K562 (cell line): ENCODE data around the gene SIRT7. TPM values are rescaled to one million over a fixed set of nuclear protein-coding genes. Genes with fewer than 3 reads are reported as not detected.

ENCODE experiments used
- CXXC5 ChIP-seq: fragments of 250-450 bp; sonication (Bioruptor Pico); IDR thresholded peaks from 2 replicates; pipeline ENCODE4 v1.8.0; 2022; ENCODE audit warnings: inconsistent platforms, mild to moderate bottlenecking, moderate library complexity
- ELF1 ChIP-seq: fragments of 200-800 bp; sonication (Bioruptor generic); IDR thresholded peaks from 2 replicates; pipeline ENCODE4 v1.6.1; 2016; ENCODE audit warnings: missing genetic modification characterization, missing compliant biosample characterization
- FOXJ2 ChIP-seq: fragments of 200-800 bp; sonication (Bioruptor generic); IDR thresholded peaks from 2 replicates; pipeline ENCODE4 v1.6.1; 2016; ENCODE audit warnings: missing genetic modification characterization, missing compliant biosample characterization
- HIVEP1 ChIP-seq: fragments of 250-450 bp; sonication (Bioruptor Pico); IDR thresholded peaks from 2 replicates; pipeline ENCODE4 v1.4.0; 2020; ENCODE audit warnings: mild to moderate bottlenecking
- HMG20A ChIP-seq: fragments of 450-650 bp; formaldehyde crosslinking; conservative IDR thresholded peaks from 2 replicates; pipeline ENCODE4 v1.4.0; 2020; ENCODE audit warnings: mild to moderate bottlenecking, mixed read lengths
- L3MBTL2 ChIP-seq: fragments of 450-650 bp; IDR thresholded peaks from 2 replicates; pipeline ENCODE4 v1.6.1; 2016; ENCODE audit warnings: mild to moderate bottlenecking, moderate library complexity
- NCOA6 ChIP-seq: fragments of 450-650 bp; IDR thresholded peaks from 2 replicates; pipeline ENCODE4 v1.6.1; 2017; ENCODE audit warnings: mild to moderate bottlenecking
- NRF1 ChIP-seq, 2 experiments: fragments of 450-650 bp; IDR thresholded peaks in 1 of 2; conservative IDR thresholded peaks in 1 of 2; 2 replicates each; pipeline ENCODE4 v1.6.1; 2014; ENCODE audit warnings: mild to moderate bottlenecking in 2 of 2
- PCBP1 ChIP-seq: fragments of 200-400 bp; formaldehyde crosslinking; IDR thresholded peaks from 2 replicates; pipeline ENCODE4 v1.6.1; 2018; ENCODE audit warnings: mild to moderate bottlenecking, low read depth, low read length; ENCODE audit not compliant: poor library complexity, severe bottlenecking
- PHF8 ChIP-seq: fragments of 200-600 bp; sonication (generic); IDR thresholded peaks from 2 replicates; pipeline ENCODE4 v1.6.1; 2012; ENCODE audit warnings: mixed run types, mild to moderate bottlenecking, inconsistent platforms, low read length, moderate library complexity, borderline replicate concordance
- POLR2G ChIP-seq: fragments of 200-400 bp; formaldehyde crosslinking; IDR thresholded peaks from 2 replicates; pipeline ENCODE4 v1.6.1; 2017; ENCODE audit warnings: low read depth, mild to moderate bottlenecking, antibody characterized with exemption, low read length, moderate library complexity
- POLR3G ChIP-seq: IDR thresholded peaks from 2 replicates; pipeline ENCODE4 v1.6.1; 2011; ENCODE audit not compliant: insufficient read length, insufficient replicate concordance; ENCODE audit errors: extremely low read depth
- PRPF4 ChIP-seq: fragments of 200-400 bp; formaldehyde crosslinking; IDR thresholded peaks from one replicate; pipeline ENCODE4 v1.6.1; 2017; ENCODE audit warnings: low read length, low read depth, mild to moderate bottlenecking; ENCODE audit not compliant: insufficient read depth, poor library complexity, severe bottlenecking
- RCOR1 ChIP-seq, 2 experiments: IDR thresholded peaks; 2 replicates each; pipeline ENCODE4 v1.6.1; 2012; ENCODE audit warnings: low read depth in 2 of 2, low read length in 2 of 2, borderline replicate concordance in 1 of 2, improper control_type of control experiment in 1 of 2
- SIN3A ChIP-seq, 2 experiments: fragments of 150-350 bp in 1 of 2; IDR thresholded peaks; 2 replicates each; pipeline ENCODE4 v1.6.1; 2011 to 2016; ENCODE audit warnings: borderline replicate concordance in 2 of 2, low read depth in 2 of 2, low read length in 2 of 2, mild to moderate bottlenecking in 2 of 2, moderate library complexity in 2 of 2; ENCODE audit not compliant: control insufficient read depth in 1 of 2
- ZNF224 ChIP-seq: sonication (generic); formaldehyde crosslinking; IDR thresholded peaks from 2 replicates; pipeline ENCODE4 v1.8.0; 2022; ENCODE audit warnings: mild to moderate bottlenecking, missing genetic modification reagents
- ZNF263 ChIP-seq: sonication (generic); formaldehyde crosslinking; IDR thresholded peaks from 2 replicates; pipeline ENCODE4 v1.8.0; 2022; ENCODE audit warnings: mild to moderate bottlenecking, missing genetic modification reagents, borderline replicate concordance
- ZNF384 ChIP-seq: IDR thresholded peaks from 2 replicates; pipeline ENCODE4 v1.6.1; 2012; ENCODE audit warnings: low read depth, low read length, improper control_type of control experiment
- ZNF507 ChIP-seq: conservative IDR thresholded peaks from 2 replicates; pipeline ENCODE4 v1.6.1; 2017; ENCODE audit warnings: missing genetic modification characterization, missing compliant biosample characterization
- polyA plus RNA-seq, 8 experiments: library from polyadenylated mRNA; depleted of rRNA in 4 of 8; stranded (reverse) in 5 of 8; unstranded in 3 of 8; fragments of >200 nt; fragmentation: Nextera tagmentation in 2 of 8; fragmentation: Illumina TruSeq in 1 of 8; extraction: Ambion mirVana in 2 of 8; extraction: Trizol in 1 of 8; gene quantifications; 2 replicates each; pipeline versions ENCODE4 v1.2.1 to v1.2.3, GENCODE V29; 2011 to 2014; ENCODE audit warnings: inconsistent platforms in 1 of 8, missing spikeins in 1 of 8
- total RNA-seq, 7 experiments: library from RNA; depleted of rRNA in 6 of 7; stranded (reverse); fragments of >200 nt in 6 of 7; fragmentation: Illumina TruSeq in 2 of 7; extraction: Trizol in 2 of 7; gene quantifications; 2 replicates each; pipeline versions ENCODE4 v1.2.1 to v1.2.3, GENCODE V29; 2011 to 2021; ENCODE audit warnings: low replicate concordance in 1 of 7
- TF ChIP-seq, protein P1 (sequence below), 2 experiments: fragments of 450-650 bp; IDR thresholded peaks; 2 replicates each; pipeline ENCODE4 v1.6.1; 2018; ENCODE audit warnings: mild to moderate bottlenecking in 2 of 2, low read depth in 1 of 2; ENCODE audit not compliant: partially characterized antibody in 2 of 2
- TF ChIP-seq, protein P2 (sequence below): conservative IDR thresholded peaks from 2 replicates; pipeline ENCODE4 v1.6.1; 2011; ENCODE audit warnings: low read depth, mild to moderate bottlenecking, low read length; ENCODE audit not compliant: control insufficient read depth

Gene SIRT7
- total and polyA plus RNA-seq, 9 of the 15 experiments (the other 6 are each of a cell fraction or from before 2014, with no cell fraction given) = 1.6 to 54.8 (median 20.3) TPM

DNA sequence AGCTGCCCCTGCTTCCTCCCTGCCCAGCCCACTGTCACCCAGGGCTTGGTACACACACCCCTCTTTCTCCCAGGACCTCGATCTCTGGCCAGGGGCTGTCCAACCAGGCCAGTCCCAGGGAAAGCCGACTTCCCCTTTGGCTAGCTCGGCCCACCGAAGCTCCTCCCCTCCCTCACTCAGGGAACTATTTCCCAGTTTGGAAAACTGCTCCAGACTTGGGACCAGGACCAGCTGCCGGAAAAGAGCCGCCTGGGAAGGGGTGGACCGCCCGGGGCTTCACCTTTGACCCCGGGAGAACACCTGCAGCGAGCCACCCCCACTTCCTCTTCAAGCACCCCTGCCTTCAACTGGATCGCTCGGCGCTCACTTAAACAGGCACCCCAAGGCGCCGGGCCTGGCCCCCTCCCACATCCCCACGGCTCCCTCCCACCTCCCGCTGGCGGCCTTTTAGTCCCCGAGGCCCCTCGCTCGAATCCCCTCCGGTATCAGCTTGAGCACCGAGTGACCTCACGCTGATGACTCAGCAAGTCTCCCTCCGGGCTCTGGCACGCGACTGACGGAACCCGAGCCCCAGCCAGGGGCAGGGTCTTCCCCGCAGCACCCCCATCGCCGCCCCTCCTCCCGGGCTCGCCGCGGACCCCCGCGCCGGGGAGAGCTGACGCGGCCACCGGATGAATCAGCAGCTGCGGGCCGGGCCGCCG is 8.6 kb upstream of the SIRT7 start (continued):
- TF ChIP-seq POLR3G (no peak), ZNF263 (CRISPR knock-in tag) (peak; percentile 32; the same call in 1 of the 2 replicates), POLR2G (peak; percentile 69; the same call in 1 of the 2 replicates), ZNF507 (no peak), HIVEP1 (no peak), ZNF384 (no peak), ELF1 (peak; percentile 64), NCOA6 (no peak), RCOR1 (IDR thresholded peaks at IDR 0.05; ENCODE audit: borderline replicate concordance in 1 of 2, low read depth in 2 of 2, low read length in 2 of 2) (peak in 1 of 2 experiments; percentile 21; a peak in 1 of 4 replicates), SIN3A (IDR thresholded peaks at IDR 0.05; ENCODE audit: borderline replicate concordance in 2 of 2, control insufficient read depth in 1 of 2, low read depth in 2 of 2, low read length in 2 of 2) (peak; percentile 41 to 69; a peak in 2 of 4 replicates), L3MBTL2 (peak; percentile 41; the same call in 1 of the 2 replicates), FOXJ2 (tag) (no peak), CXXC5 (CRISPR knock-in tag) (peak; percentile 62), PHF8 (peak; percentile 37; the same call in 1 of the 2 replicates), NRF1 (conservative IDR thresholded peaks at IDR 0.05 in 1 of 2, IDR thresholded peaks at IDR 0.05 in 1 of 2) (peak; percentile 20 to 21; a peak in 1 of 4 replicates), PRPF4 (peak; percentile 46), ZNF224 (CRISPR knock-in tag) (no peak), PCBP1 (peak; percentile 51), HMG20A (CRISPR knock-in tag) (no peak)
- TF ChIP-seq, protein P1, sequence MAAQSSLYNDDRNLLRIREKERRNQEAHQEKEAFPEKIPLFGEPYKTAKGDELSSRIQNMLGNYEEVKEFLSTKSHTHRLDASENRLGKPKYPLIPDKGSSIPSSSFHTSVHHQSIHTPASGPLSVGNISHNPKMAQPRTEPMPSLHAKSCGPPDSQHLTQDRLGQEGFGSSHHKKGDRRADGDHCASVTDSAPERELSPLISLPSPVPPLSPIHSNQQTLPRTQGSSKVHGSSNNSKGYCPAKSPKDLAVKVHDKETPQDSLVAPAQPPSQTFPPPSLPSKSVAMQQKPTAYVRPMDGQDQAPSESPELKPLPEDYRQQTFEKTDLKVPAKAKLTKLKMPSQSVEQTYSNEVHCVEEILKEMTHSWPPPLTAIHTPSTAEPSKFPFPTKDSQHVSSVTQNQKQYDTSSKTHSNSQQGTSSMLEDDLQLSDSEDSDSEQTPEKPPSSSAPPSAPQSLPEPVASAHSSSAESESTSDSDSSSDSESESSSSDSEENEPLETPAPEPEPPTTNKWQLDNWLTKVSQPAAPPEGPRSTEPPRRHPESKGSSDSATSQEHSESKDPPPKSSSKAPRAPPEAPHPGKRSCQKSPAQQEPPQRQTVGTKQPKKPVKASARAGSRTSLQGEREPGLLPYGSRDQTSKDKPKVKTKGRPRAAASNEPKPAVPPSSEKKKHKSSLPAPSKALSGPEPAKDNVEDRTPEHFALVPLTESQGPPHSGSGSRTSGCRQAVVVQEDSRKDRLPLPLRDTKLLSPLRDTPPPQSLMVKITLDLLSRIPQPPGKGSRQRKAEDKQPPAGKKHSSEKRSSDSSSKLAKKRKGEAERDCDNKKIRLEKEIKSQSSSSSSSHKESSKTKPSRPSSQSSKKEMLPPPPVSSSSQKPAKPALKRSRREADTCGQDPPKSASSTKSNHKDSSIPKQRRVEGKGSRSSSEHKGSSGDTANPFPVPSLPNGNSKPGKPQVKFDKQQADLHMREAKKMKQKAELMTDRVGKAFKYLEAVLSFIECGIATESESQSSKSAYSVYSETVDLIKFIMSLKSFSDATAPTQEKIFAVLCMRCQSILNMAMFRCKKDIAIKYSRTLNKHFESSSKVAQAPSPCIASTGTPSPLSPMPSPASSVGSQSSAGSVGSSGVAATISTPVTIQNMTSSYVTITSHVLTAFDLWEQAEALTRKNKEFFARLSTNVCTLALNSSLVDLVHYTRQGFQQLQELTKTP (IDR thresholded peaks at IDR 0.05; ENCODE audit: low read depth in 1 of 2, partially characterized antibody in 2 of 2) = no peak
- TF ChIP-seq, protein P2, sequence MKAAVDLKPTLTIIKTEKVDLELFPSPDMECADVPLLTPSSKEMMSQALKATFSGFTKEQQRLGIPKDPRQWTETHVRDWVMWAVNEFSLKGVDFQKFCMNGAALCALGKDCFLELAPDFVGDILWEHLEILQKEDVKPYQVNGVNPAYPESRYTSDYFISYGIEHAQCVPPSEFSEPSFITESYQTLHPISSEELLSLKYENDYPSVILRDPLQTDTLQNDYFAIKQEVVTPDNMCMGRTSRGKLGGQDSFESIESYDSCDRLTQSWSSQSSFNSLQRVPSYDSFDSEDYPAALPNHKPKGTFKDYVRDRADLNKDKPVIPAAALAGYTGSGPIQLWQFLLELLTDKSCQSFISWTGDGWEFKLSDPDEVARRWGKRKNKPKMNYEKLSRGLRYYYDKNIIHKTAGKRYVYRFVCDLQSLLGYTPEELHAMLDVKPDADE = no peak; the same call in 1 of the 2 replicates
